ENCODE measurements around the gene PLS3. TPM values are rescaled to one million over a fixed set of nuclear protein-coding genes. Genes with fewer than 3 reads are reported as not detected.
A peak's percentile ranks its signal among the peaks of the same experiment; 100 is the strongest.

The PLS3 gene
- total RNA-seq, result 10 to 100 TPM; 32.5 to 43.1 (median 37.7) TPM
- 23.7 TPM for polyA plus RNA-seq
- long read RNA-seq, donor 1, transcript PLS3-209 (16 exons, 3,037 nt), result minor isoform, 11 of 97 reads
- long read RNA-seq, donor 1, transcript PLS3-202 (16 exons, 3,280 nt), result major isoform, 74 of 97 reads
- long read RNA-seq, donor 1, partial matches to known transcripts, result 3 of 97 reads
- long read RNA-seq, donor 1, other reads (novel, unspliced or antisense), result 9 of 97 reads
- long read RNA-seq, donor 2, transcript PLS3-202 (16 exons, 3,280 nt), result major isoform, 27 of 31 reads
- long read RNA-seq, donor 2, partial matches to known transcripts, result 0 of 31 reads
- long read RNA-seq, donor 2, other reads (novel, unspliced or antisense), result 2 of 31 reads
- long read RNA-seq, donor 3, transcript PLS3-209 (16 exons, 3,037 nt), result minor isoform, 22 of 286 reads
- long read RNA-seq, donor 3, transcript PLS3-202 (16 exons, 3,280 nt), result major isoform, 209 of 286 reads
- long read RNA-seq, donor 3, partial matches to known transcripts, result 25 of 286 reads
- long read RNA-seq, donor 3, other reads (novel, unspliced or antisense), result 30 of 286 reads
- long read RNA-seq, donor 4, transcript PLS3-202 (16 exons, 3,280 nt), result major isoform, 18 of 34 reads
- long read RNA-seq, donor 4, partial matches to known transcripts, result 2 of 34 reads
- long read RNA-seq, donor 4, other reads (novel, unspliced or antisense), result 10 of 34 reads

- Histone ChIP-seq H3K4me3 (ENCODE audit: low read length) (peak within 1 kb of the TSS; percentile 89), H3K27me3 (ENCODE audit: control insufficient read depth, insufficient read depth) (no peaks in the 10 kb centered on the region), H3K27ac (ENCODE audit: low read length) (peak within 1 kb of the TSS; percentile 96), H3K4me1 (ENCODE audit: control insufficient read depth, insufficient read depth, low read length) (peaks cover 3% of the 10 kb centered on the region), H3K9me3 (ENCODE audit: control insufficient read depth, low read length) (no peaks in the 10 kb centered on the region)
- under 1% methylated on average over 40 of the region's 40 CpGs for WGBS
- peak; percentile 89 to 94 (median 94) for DNase-seq
- intact Hi-C loops (cut with DNase I), result loop anchor here in 1 of 4 donors (10.0 kb wide), 1 partner anchor 74 kb away; no protein-coding TSS in a partner anchor
- ATAC-seq, result peak; percentile 94 to 95
These were observed at the start of gene PLS3 for GRCh38 chrX:115560978-115561604. PLS3 (plus strand) TSS chrX:115561174; CDS start chrX:115610251, 49,077 bp downstream.

GRCh38 chrX:115518113-115518512 is 42.9 kb upstream of the PLS3 start:
- ATAC-seq, result no peak
- Histone ChIP-seq H3K4me1 (ENCODE audit: control insufficient read depth, insufficient read depth, low read length) (no peaks in the 10 kb centered on the region), H3K27ac (ENCODE audit: low read length) (no peak overlapping the region), H3K27me3 (ENCODE audit: control insufficient read depth, insufficient read depth) (no peaks in the 10 kb centered on the region), H3K9me3 (ENCODE audit: control insufficient read depth, low read length) (no peaks in the 10 kb centered on the region), H3K4me3 (ENCODE audit: low read length) (no peak overlapping the region)
- WGBS, result 90% methylated on average over 2 of the region's 2 CpGs
- DNase-seq, result no peak
- intact Hi-C loops (cut with DNase I), result no loop called here

GRCh38 chrX:115521741-115522140 is 39.2 kb upstream of the PLS3 start:
- Histone ChIP-seq H3K9me3 (ENCODE audit: control insufficient read depth, low read length) (no peaks in the 10 kb centered on the region), H3K27ac (ENCODE audit: low read length) (no peak overlapping the region), H3K4me3 (ENCODE audit: low read length) (no peak overlapping the region), H3K4me1 (ENCODE audit: control insufficient read depth, insufficient read depth, low read length) (no peaks in the 10 kb centered on the region), H3K27me3 (ENCODE audit: control insufficient read depth, insufficient read depth) (no peaks in the 10 kb centered on the region)
- WGBS, result 32% methylated on average over 1 of the region's 1 CpG
- DNase-seq (no peak), ATAC-seq (peak in 1 of 2 donors; percentile 48)
- intact Hi-C loops (cut with DNase I), result no loop called here

- ATAC-seq, result no peak
- no peak for DNase-seq
- Histone ChIP-seq H3K27me3 (ENCODE audit: control insufficient read depth, insufficient read depth) (no peaks in the 10 kb centered on the region), H3K27ac (ENCODE audit: low read length) (no peak overlapping the region), H3K4me3 (ENCODE audit: low read length) (no peak overlapping the region), H3K9me3 (ENCODE audit: control insufficient read depth, low read length) (no peaks in the 10 kb centered on the region), H3K4me1 (ENCODE audit: control insufficient read depth, insufficient read depth, low read length) (no peaks in the 10 kb centered on the region)
- intact Hi-C loops (cut with DNase I), result no loop called here
These were observed 38.0 kb upstream of the PLS3 start for GRCh38 chrX:115522952-115523351.

GRCh38 chrX:115525486-115525885 is 35.5 kb upstream of the PLS3 start:
- H3K9me3 ChIP-seq (ENCODE audit: control insufficient read depth, low read length), result no peaks in the 10 kb centered on the region
- DNase-seq, result no peak
- no peaks in the 10 kb centered on the region for H3K27me3 ChIP-seq (ENCODE audit: control insufficient read depth, insufficient read depth)
- no peaks in the 10 kb centered on the region for H3K4me1 ChIP-seq (ENCODE audit: control insufficient read depth, insufficient read depth, low read length)
- no peak overlapping the region for H3K4me3 ChIP-seq (ENCODE audit: low read length)
- no peak for ATAC-seq
- H3K27ac ChIP-seq (ENCODE audit: low read length), result no peak overlapping the region
- intact Hi-C loops (cut with DNase I), result no loop called here
- 93% methylated on average over 7 of the region's 7 CpGs for WGBS

- H3K4me1 ChIP-seq (ENCODE audit: control insufficient read depth, insufficient read depth, low read length), result no peaks in the 10 kb centered on the region
- ATAC-seq (peak in 1 of 2 donors; percentile 84), DNase-seq (no peak)
- no peaks in the 10 kb centered on the region for H3K27me3 ChIP-seq (ENCODE audit: control insufficient read depth, insufficient read depth)
- 76% methylated on average over 4 of the region's 4 CpGs for WGBS
- no peak overlapping the region for H3K4me3 ChIP-seq (ENCODE audit: low read length)
- intact Hi-C loops (cut with DNase I), result no loop called here
- no peak overlapping the region for H3K27ac ChIP-seq (ENCODE audit: low read length)
- H3K9me3 ChIP-seq (ENCODE audit: control insufficient read depth, low read length), result no peaks in the 10 kb centered on the region
These were observed 29.1 kb upstream of the PLS3 start for GRCh38 chrX:115531818-115532403.

GRCh38 chrX:115533485-115533884 is 27.5 kb upstream of the PLS3 start:
- 71% methylated on average over 1 of the region's 1 CpG for WGBS
- Histone ChIP-seq H3K4me1 (ENCODE audit: control insufficient read depth, insufficient read depth, low read length) (no peaks in the 10 kb centered on the region), H3K4me3 (ENCODE audit: low read length) (no peak overlapping the region), H3K27me3 (ENCODE audit: control insufficient read depth, insufficient read depth) (no peaks in the 10 kb centered on the region), H3K9me3 (ENCODE audit: control insufficient read depth, low read length) (no peaks in the 10 kb centered on the region), H3K27ac (ENCODE audit: low read length) (no peak overlapping the region)
- ATAC-seq (no peak), DNase-seq (no peak)
- intact Hi-C loops (cut with DNase I), result no loop called here

GRCh38 chrX:115534383-115534782 is 26.6 kb upstream of the PLS3 start:
- intact Hi-C loops (cut with DNase I), result no loop called here
- WGBS, result 100% methylated on average over 1 of the region's 1 CpG
- ATAC-seq (no peak), DNase-seq (no peak)
- no peak overlapping the region for H3K27ac ChIP-seq (ENCODE audit: low read length)
- H3K9me3 ChIP-seq (ENCODE audit: control insufficient read depth, low read length), result no peaks in the 10 kb centered on the region
- no peak overlapping the region for H3K4me3 ChIP-seq (ENCODE audit: low read length)
- no peaks in the 10 kb centered on the region for H3K4me1 ChIP-seq (ENCODE audit: control insufficient read depth, insufficient read depth, low read length)
- no peaks in the 10 kb centered on the region for H3K27me3 ChIP-seq (ENCODE audit: control insufficient read depth, insufficient read depth)

- ATAC-seq, result no peak
- no peak for DNase-seq
- Histone ChIP-seq H3K9me3 (ENCODE audit: control insufficient read depth, low read length) (no peaks in the 10 kb centered on the region), H3K27ac (ENCODE audit: low read length) (no peak overlapping the region), H3K4me3 (ENCODE audit: low read length) (no peak overlapping the region), H3K4me1 (ENCODE audit: control insufficient read depth, insufficient read depth, low read length) (no peaks in the 10 kb centered on the region), H3K27me3 (ENCODE audit: control insufficient read depth, insufficient read depth) (no peaks in the 10 kb centered on the region)
- intact Hi-C loops (cut with DNase I), result no loop called here
These were observed 25.6 kb upstream of the PLS3 start for GRCh38 chrX:115535421-115535820.

GRCh38 chrX:115535844-115536243 is 25.1 kb upstream of the PLS3 start:
- H3K9me3 ChIP-seq (ENCODE audit: control insufficient read depth, low read length), result no peaks in the 10 kb centered on the region
- no peaks in the 10 kb centered on the region for H3K27me3 ChIP-seq (ENCODE audit: control insufficient read depth, insufficient read depth)
- H3K27ac ChIP-seq (ENCODE audit: low read length), result no peak overlapping the region
- no peaks in the 10 kb centered on the region for H3K4me1 ChIP-seq (ENCODE audit: control insufficient read depth, insufficient read depth, low read length)
- WGBS, result 80% methylated on average over 1 of the region's 1 CpG
- intact Hi-C loops (cut with DNase I), result no loop called here
- DNase-seq (no peak), ATAC-seq (no peak)
- no peak overlapping the region for H3K4me3 ChIP-seq (ENCODE audit: low read length)

- WGBS, result 69% methylated on average over 2 of the region's 2 CpGs
- H3K27me3 ChIP-seq (ENCODE audit: control insufficient read depth, insufficient read depth), result no peaks in the 10 kb centered on the region
- no peak overlapping the region for H3K27ac ChIP-seq (ENCODE audit: low read length)
- no peak overlapping the region for H3K4me3 ChIP-seq (ENCODE audit: low read length)
- DNase-seq, result no peak
- H3K4me1 ChIP-seq (ENCODE audit: control insufficient read depth, insufficient read depth, low read length), result no peaks in the 10 kb centered on the region
- no peaks in the 10 kb centered on the region for H3K9me3 ChIP-seq (ENCODE audit: control insufficient read depth, low read length)
- intact Hi-C loops (cut with DNase I), result no loop called here
- no peak for ATAC-seq
These were observed 21.1 kb upstream of the PLS3 start for GRCh38 chrX:115539841-115540240.
